NB4 (cell line): Measurements from ENCODE around the gene HEXD.

Source experiments
- CTCF ChIP-seq: IDR thresholded peaks from one replicate; pipeline ENCODE4 v1.5.1; 2012; ENCODE audit warnings: low read depth, low read length
- MAX ChIP-seq: IDR thresholded peaks from 2 replicates; pipeline ENCODE4 v1.6.1; 2011; ENCODE audit warnings: low read depth, low read length

- no peak for TF ChIP-seq CTCF
- TF ChIP-seq MAX, result peak; percentile 30; the same call in 1 of the 2 replicates
These were observed 40.8 kb downstream of the HEXD start for GRCh38 chr17:82458885-82459424.
